Neural progenitor cell (in vitro differentiated cells): Measurements from ENCODE around the gene PCED1A. TPM values are rescaled to one million over a fixed set of nuclear protein-coding genes. Genes with fewer than 3 reads are reported as not detected.
"Not testable (repeated sequence)": the region's sequence is repeated elsewhere in the genome, so short reads cannot be mapped to it uniquely, and the experiment has no call there.

Experiments
- DNase-seq: peaks from one replicate; pipeline ENCODE4 v3.0.0-alpha.2; 2016; ENCODE audit warnings: low spot score
- H2AFZ ChIP-seq: fragments of 200-600 bp; sonication (generic); replicated peaks from 2 replicates; pipeline ENCODE4 v1.6.1; 2016; ENCODE audit warnings: antibody characterized with exemption
- H3F3A ChIP-seq: fragments of 200-600 bp; sonication (generic); 2 replicates; pipeline ENCODE4 v1.6.1; 2016; ENCODE audit warnings: antibody characterized with exemption, low read depth
- H3K27ac ChIP-seq: fragments of 200-600 bp; sonication (generic); 2 replicates; pipeline ENCODE4 v1.5.1; 2016; ENCODE audit warnings: mild to moderate bottlenecking
- H3K27me3 ChIP-seq: fragments of 200-600 bp; sonication (generic); 2 replicates; pipeline ENCODE4 v1.6.1; 2016; ENCODE audit warnings: mild to moderate bottlenecking, moderate library complexity
- H3K36me3 ChIP-seq: fragments of 200-600 bp; sonication (generic); 2 replicates; pipeline ENCODE4 v1.5.1; 2016
- H3K4me1 ChIP-seq: fragments of 200-600 bp; sonication (generic); 2 replicates; pipeline ENCODE4 v1.6.1; 2016; ENCODE audit warnings: mixed run types
- H3K4me2 ChIP-seq: fragments of 200-600 bp; sonication (generic); 2 replicates; pipeline ENCODE4 v1.6.1; 2016
- H3K4me3 ChIP-seq: fragments of 200-600 bp; sonication (generic); 2 replicates; pipeline ENCODE4 v1.5.1; 2016
- H3K79me2 ChIP-seq: fragments of 200-600 bp; sonication (generic); 2 replicates; pipeline ENCODE4 v1.6.1; 2016; ENCODE audit warnings: low read depth
- H3K9ac ChIP-seq: fragments of 200-600 bp; sonication (generic); 2 replicates; pipeline ENCODE4 v1.6.1; 2016
- H3K9me3 ChIP-seq: fragments of 200-600 bp; sonication (generic); 2 replicates; pipeline ENCODE4 v1.5.1; 2016; ENCODE audit warnings: low read depth
- H4K20me1 ChIP-seq: fragments of 200-600 bp; sonication (generic); 2 replicates; pipeline ENCODE4 v1.6.1; 2016; ENCODE audit warnings: low read depth
- H3K27ac Mint-ChIP-seq: 3 replicates; pipeline ENCODE4 v1.8.0; 2021; ENCODE audit warnings: mixed read lengths
- H3K27me3 Mint-ChIP-seq: 2 replicates; pipeline ENCODE4 v1.8.0; 2022; ENCODE audit warnings: low read depth, mild to moderate bottlenecking, inconsistent platforms, moderate library complexity, mixed read lengths; ENCODE audit not compliant: insufficient read depth
- H3K36me3 Mint-ChIP-seq: 3 replicates; pipeline ENCODE4 v1.8.0; 2021; ENCODE audit warnings: mixed read lengths
- H3K4me1 Mint-ChIP-seq: 3 replicates; pipeline ENCODE4 v1.8.0; 2021; ENCODE audit warnings: mixed read lengths
- H3K4me3 Mint-ChIP-seq: 3 replicates; pipeline ENCODE4 v1.8.0; 2021; ENCODE audit warnings: mild to moderate bottlenecking, moderate library complexity, mixed read lengths
- H3K9me3 Mint-ChIP-seq: 3 replicates; pipeline ENCODE4 v1.8.0; 2020; ENCODE audit warnings: mixed read lengths
- EZH2 ChIP-seq: fragments of 200-600 bp; sonication (generic); IDR thresholded peaks from 2 replicates; pipeline ENCODE4 v1.6.1; 2017; ENCODE audit warnings: antibody characterized with exemption, mild to moderate bottlenecking, moderate library complexity
- EZH2phosphoT487 ChIP-seq: fragments of 200-600 bp; sonication (generic); IDR thresholded peaks from 2 replicates; pipeline ENCODE4 v1.6.1; 2017; ENCODE audit warnings: antibody characterized with exemption
- total RNA-seq: library from RNA; depleted of rRNA; stranded (reverse); fragments of >200 nt; gene quantifications from 2 replicates; pipeline ENCODE4 v1.2.3, GENCODE V29; 2015; ENCODE audit warnings: low replicate concordance
- TF ChIP-seq, protein P1 (sequence below): fragments of 200-600 bp; sonication (generic); IDR thresholded peaks from 2 replicates; pipeline ENCODE4 v1.5.1; 2017; ENCODE audit warnings: antibody characterized with exemption, mild to moderate bottlenecking

The PCED1A gene
- total RNA-seq, 1 donor from 2014 or later = 14.6 TPM

DNA sequence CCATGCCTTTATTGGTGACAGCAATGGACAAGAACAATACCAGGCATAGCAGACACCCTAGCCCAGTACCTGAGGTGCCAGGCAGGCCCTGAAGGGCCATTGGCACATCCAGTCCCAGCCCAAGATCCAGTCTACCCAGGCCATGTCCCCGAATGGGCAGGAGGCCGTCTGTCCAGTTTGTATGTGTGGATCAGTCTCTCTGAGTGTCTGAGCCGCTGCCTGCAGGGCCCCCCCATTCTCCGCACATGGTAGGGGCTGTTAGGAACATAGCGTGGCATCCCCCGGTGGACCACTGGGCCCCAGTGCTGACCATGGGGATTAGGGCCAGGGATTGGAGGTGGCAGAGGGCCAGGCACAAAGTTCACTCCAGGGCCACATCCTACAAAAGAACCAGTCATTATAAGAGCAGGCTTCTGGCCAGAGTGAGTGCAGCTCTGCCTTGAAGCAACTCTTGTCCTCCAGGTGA is 5.1 kb downstream of the PCED1A start:
- no peaks in the 10 kb centered on the region for H3K9me3 ChIP-seq
- H3K4me2 ChIP-seq = no peak overlapping the region
- DNase-seq = no peak
- Mint-ChIP-seq H3K27ac (no peak overlapping the region), H3K4me1 (peaks cover 9% of the 10 kb centered on the region), H3K36me3 (peaks cover 28% of the 10 kb centered on the region), H3K27me3 (peaks cover 6% of the 10 kb centered on the region), H3K4me3 (no peak overlapping the region), H3K9me3 (no peaks in the 10 kb centered on the region)
- no peaks in the 10 kb centered on the region for H3K27me3 ChIP-seq
- TF ChIP-seq, protein P1, sequence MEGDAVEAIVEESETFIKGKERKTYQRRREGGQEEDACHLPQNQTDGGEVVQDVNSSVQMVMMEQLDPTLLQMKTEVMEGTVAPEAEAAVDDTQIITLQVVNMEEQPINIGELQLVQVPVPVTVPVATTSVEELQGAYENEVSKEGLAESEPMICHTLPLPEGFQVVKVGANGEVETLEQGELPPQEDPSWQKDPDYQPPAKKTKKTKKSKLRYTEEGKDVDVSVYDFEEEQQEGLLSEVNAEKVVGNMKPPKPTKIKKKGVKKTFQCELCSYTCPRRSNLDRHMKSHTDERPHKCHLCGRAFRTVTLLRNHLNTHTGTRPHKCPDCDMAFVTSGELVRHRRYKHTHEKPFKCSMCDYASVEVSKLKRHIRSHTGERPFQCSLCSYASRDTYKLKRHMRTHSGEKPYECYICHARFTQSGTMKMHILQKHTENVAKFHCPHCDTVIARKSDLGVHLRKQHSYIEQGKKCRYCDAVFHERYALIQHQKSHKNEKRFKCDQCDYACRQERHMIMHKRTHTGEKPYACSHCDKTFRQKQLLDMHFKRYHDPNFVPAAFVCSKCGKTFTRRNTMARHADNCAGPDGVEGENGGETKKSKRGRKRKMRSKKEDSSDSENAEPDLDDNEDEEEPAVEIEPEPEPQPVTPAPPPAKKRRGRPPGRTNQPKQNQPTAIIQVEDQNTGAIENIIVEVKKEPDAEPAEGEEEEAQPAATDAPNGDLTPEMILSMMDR = no peak
- TF ChIP-seq EZH2 (no peak), EZH2phosphoT487 (no peak)
- no peak overlapping the region for H3K9ac ChIP-seq
- H3K27ac ChIP-seq = no peak overlapping the region
- H3K79me2 ChIP-seq = peaks cover 6% of the 10 kb centered on the region
- H3F3A ChIP-seq = no peaks in the 10 kb centered on the region
- H3K4me3 ChIP-seq = no peak overlapping the region
- no peaks in the 10 kb centered on the region for H4K20me1 ChIP-seq
- no peaks in the 10 kb centered on the region for H3K4me1 ChIP-seq
- no peaks in the 10 kb centered on the region for H3K36me3 ChIP-seq
- H2AFZ ChIP-seq = no peak overlapping the region

GRCh38 chr20:2834401-2835110 is 5.9 kb downstream of the PCED1A start:
- Mint-ChIP-seq H3K27ac (no peak overlapping the region), H3K9me3 (no peaks in the 10 kb centered on the region), H3K4me3 (no peak overlapping the region), H3K36me3 (peaks cover 28% of the 10 kb centered on the region), H3K4me1 (peaks cover 7% of the 10 kb centered on the region), H3K27me3 (peaks cover 6% of the 10 kb centered on the region)
- H3K4me2 ChIP-seq = no peak overlapping the region
- H3K27ac ChIP-seq = no peak overlapping the region
- no peak for DNase-seq
- no peaks in the 10 kb centered on the region for H4K20me1 ChIP-seq
- H3K36me3 ChIP-seq = no peaks in the 10 kb centered on the region
- peaks cover 4% of the 10 kb centered on the region for H3K79me2 ChIP-seq
- TF ChIP-seq EZH2phosphoT487 = no peak
- TF ChIP-seq, protein P1 = no peak
- no peak for TF ChIP-seq EZH2
- no peaks in the 10 kb centered on the region for H3K4me1 ChIP-seq
- peaks cover 4% of the 10 kb centered on the region for H3K27me3 ChIP-seq
- H2AFZ ChIP-seq = no peak overlapping the region
- no peaks in the 10 kb centered on the region for H3F3A ChIP-seq
- no peaks in the 10 kb centered on the region for H3K9me3 ChIP-seq
- H3K9ac ChIP-seq = no peak overlapping the region
- no peak overlapping the region for H3K4me3 ChIP-seq

GRCh38 chr20:2833761-2834160 is 6.7 kb downstream of the PCED1A start:
- Mint-ChIP-seq H3K4me1 (peaks cover 2% of the 10 kb centered on the region), H3K27ac (no peak overlapping the region), H3K36me3 (peaks cover 25% of the 10 kb centered on the region), H3K27me3 (peaks cover 4% of the 10 kb centered on the region), H3K4me3 (no peak overlapping the region), H3K9me3 (no peaks in the 10 kb centered on the region)
- no peaks in the 10 kb centered on the region for H3K4me1 ChIP-seq
- no peak overlapping the region for H2AFZ ChIP-seq
- H3K27me3 ChIP-seq = peaks cover 12% of the 10 kb centered on the region
- H3K9ac ChIP-seq = no peak overlapping the region
- H3K27ac ChIP-seq = no peak overlapping the region
- no peaks in the 10 kb centered on the region for H3K36me3 ChIP-seq
- H3K9me3 ChIP-seq = no peaks in the 10 kb centered on the region
- no peaks in the 10 kb centered on the region for H3K79me2 ChIP-seq
- TF ChIP-seq EZH2phosphoT487 (no peak), EZH2 (no peak)
- TF ChIP-seq, protein P1 = no peak
- H3K4me2 ChIP-seq = no peak overlapping the region
- no peaks in the 10 kb centered on the region for H4K20me1 ChIP-seq
- no peaks in the 10 kb centered on the region for H3F3A ChIP-seq
- DNase-seq = no peak
- no peak overlapping the region for H3K4me3 ChIP-seq

DNA sequence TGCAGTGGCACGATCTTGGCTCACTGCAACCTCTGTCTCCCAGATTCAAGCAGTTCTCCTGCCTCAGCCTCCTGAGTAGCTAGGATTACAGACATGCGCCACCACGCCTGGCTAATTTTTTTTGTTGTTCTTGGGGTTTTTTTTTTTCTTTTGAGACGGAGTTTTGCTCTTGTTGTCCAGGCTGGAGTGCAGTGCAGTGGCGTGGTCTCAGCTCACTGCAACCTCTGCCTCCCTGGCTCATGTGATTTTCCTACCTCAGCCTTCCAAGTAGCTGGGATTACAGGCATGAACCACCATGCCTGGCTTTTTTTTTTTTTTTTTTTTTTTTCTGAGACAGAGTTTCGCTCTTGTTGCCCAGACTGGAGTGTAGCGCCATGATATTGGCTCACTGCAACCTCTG is 9.2 kb downstream of the PCED1A start:
- H3K9me3 ChIP-seq, H3K27me3 Mint-ChIP-seq, H3F3A ChIP-seq, DNase-seq, H3K27ac ChIP-seq, H3K4me2 ChIP-seq, H2AFZ ChIP-seq, H3K4me1 ChIP-seq, H4K20me1 ChIP-seq, H3K79me2 ChIP-seq, H3K36me3 ChIP-seq, H3K4me3 Mint-ChIP-seq, H3K9me3 Mint-ChIP-seq, H3K27ac Mint-ChIP-seq, H3K9ac ChIP-seq, H3K4me3 ChIP-seq, H3K4me1 Mint-ChIP-seq: not testable (repeated sequence)
- H3K36me3 Mint-ChIP-seq = peaks cover 13% of the 10 kb centered on the region
- peaks cover 38% of the 10 kb centered on the region for H3K27me3 ChIP-seq
